ENCODE results near the gene EVA1A. TPM values are rescaled to one million over a fixed set of nuclear protein-coding genes. Genes with fewer than 3 reads are reported as not detected.

EVA1A gene
- total RNA-seq, 4 donors from 2014 or later, result 0.46 to 1.3 (median 0.50) TPM; not detected in 1

DNA sequence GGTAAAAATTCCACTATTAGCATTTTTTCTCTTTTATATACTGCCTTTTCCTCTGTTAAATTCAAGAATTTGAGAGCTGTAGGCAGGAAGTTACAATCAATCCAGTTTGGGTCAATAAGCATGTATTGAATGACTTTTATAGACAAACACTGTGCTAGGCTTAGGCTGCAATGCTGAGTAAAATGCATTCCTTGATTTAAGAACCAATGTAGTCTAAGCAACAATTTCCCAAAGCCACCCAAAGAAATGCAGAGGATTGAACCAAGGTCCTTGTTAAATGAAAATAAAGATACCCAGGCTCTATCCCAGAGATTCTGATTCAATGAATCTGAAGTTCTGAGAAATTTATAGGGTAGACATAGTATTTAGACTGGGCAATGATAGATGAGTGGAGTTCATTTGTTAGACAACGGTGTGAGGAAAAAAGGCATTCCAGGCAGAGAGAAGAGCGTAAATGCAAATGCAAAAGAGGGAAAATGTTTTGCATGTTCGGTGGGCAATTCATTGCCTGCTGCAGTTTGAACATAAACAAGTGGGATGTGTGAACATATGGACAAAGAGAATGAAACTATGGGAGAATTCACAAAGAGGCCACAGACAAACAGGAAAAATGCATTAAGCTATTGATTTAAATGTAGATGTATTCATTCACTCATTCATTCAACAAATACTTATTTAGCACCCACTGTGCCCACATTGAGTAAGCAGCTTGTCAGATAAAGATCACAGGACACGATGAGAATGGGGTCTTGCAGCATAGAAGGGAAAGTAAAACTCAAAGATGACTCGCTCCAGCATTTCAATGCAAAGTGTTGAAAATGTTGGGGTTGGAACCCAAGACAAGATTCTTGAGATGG lies 107.1 kb downstream of the EVA1A start:
- TF ChIP-seq, protein P1, sequence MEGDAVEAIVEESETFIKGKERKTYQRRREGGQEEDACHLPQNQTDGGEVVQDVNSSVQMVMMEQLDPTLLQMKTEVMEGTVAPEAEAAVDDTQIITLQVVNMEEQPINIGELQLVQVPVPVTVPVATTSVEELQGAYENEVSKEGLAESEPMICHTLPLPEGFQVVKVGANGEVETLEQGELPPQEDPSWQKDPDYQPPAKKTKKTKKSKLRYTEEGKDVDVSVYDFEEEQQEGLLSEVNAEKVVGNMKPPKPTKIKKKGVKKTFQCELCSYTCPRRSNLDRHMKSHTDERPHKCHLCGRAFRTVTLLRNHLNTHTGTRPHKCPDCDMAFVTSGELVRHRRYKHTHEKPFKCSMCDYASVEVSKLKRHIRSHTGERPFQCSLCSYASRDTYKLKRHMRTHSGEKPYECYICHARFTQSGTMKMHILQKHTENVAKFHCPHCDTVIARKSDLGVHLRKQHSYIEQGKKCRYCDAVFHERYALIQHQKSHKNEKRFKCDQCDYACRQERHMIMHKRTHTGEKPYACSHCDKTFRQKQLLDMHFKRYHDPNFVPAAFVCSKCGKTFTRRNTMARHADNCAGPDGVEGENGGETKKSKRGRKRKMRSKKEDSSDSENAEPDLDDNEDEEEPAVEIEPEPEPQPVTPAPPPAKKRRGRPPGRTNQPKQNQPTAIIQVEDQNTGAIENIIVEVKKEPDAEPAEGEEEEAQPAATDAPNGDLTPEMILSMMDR (IDR thresholded peaks at IDR 0.05), result no peak
- no peak for ATAC-seq (ENCODE audit: low FRiP score)
- no peak for DNase-seq (ENCODE audit: low spot score)

DNA sequence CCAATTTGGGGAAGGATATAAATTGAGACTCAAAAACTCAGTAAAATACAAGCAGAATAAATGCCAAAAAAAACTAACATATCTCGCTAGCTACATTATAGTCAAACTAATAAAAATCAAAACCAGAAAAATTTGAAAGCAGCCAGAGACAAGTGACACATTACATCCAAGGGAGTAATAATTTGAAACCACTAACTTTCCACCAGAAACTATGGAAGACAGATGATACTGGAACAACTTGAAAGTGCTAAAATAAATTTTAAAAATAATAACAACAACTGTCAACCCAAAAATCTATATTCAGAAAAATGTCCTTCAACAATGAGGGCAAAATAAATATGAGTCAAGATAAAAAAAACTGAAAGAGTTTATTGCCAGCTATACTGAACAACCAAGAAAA lies 110.7 kb downstream of the EVA1A start:
- no peak for DNase-seq (ENCODE audit: low spot score)
- TF ChIP-seq, protein P1 (IDR thresholded peaks at IDR 0.05), result no peak
- ATAC-seq (ENCODE audit: low FRiP score), result no peak

DNA sequence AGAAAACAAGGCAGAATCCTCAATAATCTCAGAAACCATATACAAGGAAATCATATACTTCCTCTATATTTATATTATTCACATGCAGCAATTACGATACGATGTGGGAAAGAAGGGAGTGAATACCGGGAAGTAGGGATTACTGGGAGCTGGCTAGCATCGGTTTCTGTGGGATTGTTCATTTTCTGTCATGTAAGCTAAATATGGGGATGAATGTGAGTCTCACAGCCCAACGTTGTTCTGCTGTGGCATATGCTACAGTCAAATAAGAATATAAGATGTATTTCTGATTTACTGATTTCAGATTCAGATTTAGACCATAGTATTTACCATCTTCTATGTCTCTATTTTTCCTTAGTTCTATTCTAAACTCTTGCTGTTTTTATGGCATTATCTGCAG lies 113.6 kb downstream of the EVA1A start:
- DNase-seq (ENCODE audit: low spot score), result no peak
- TF ChIP-seq, protein P1 (IDR thresholded peaks at IDR 0.05), result no peak
- no peak for ATAC-seq (ENCODE audit: low FRiP score)

Small RNA genes within 50 kb of the gene (small RNA-seq; reads per million reads assigned to genes)
- not detected for gene RF01233

Other genes starting within 250 kb of the EVA1A start
- gene MRPL19, start 85.8 kb upstream of the EVA1A start, total RNA-seq, result 10 to 100 TPM; 28.2 to 33.7 (median 29.9) TPM
- 10 to 100 TPM; 17.1 to 30.4 (median 28.5) TPM for gene GCFC2, start 150.0 kb upstream of the EVA1A start, total RNA-seq